Measurements from ENCODE around the gene WBP1.

- TF ChIP-seq EZH2phosphoT487 (IDR thresholded peaks at IDR 0.05; ENCODE audit: borderline replicate concordance, low read depth, low read length) (no peak), CTCF (conservative IDR thresholded peaks at IDR 0.05; ENCODE audit: low read length) (peak; percentile 64)
These were observed 41.5 kb upstream of the WBP1 start for GRCh38 chr2:74416778-74417177.
